ENCODE data around the gene ACTR1B. TPM values are rescaled to one million over a fixed set of nuclear protein-coding genes. Genes with fewer than 3 reads are reported as not detected.

The ACTR1B gene
- 40.7 TPM for total RNA-seq

DNA sequence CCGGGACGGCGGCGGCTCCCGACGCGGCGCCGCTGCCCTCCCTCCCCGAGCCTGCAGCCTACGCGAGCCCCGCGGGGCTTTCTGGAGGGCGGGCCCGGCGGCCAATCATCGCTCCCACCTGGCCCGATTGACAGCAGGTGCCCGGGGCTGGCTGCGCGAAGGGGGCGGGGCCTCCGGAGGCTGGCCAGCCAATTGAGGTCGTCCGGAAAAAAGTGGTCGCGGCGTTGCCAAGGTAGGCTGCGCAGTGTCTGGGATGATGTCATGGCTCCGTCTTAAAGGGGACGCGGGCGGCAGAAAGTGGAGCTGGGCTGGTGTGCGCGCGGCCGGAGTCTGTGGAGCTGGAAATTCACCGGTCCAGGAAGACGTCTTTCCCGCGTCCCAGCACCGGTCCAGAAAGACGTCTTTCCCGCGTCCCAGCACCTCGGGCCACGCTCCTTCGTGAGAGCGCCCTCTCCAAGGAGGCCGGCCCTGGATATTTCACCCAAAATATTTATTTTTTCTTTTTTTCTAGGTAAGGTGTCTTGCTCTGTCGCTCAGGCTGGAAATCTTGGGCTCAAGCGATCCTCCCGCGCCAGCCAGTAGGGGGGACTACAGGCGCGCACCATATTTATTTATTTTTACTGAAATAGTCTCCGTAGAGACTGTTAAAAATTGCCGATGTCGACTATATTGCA lies at the start of gene ACTR1B:
Gene ACTR1B (minus strand): TSS at position 83 of the 674 bp plus-strand sequence. CDS start 154 bp downstream, outside the sequence.

DNA sequence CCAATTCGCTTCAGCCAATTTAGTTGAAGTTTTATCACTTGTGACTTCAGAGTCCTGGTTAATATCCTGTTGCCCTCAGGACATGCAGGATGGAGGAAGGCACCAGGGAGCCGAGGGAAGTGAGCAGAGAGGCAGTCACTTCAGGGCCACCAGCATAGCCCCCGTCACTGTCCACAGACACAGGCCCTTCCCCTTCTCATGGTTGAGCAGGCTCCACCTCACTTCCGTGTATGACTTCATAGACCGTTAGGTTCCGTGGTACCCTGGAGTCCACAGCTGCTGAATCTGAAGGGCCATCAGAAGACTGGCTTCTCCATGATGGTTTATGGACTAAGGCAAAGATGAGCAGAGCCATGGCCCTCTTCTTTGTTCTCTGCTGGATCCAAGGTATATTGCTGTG lies 5.6 kb upstream of the ACTR1B start, which contains the start of gene C2orf92:
Gene C2orf92 (plus strand): TSS at position 266 of the 400 bp plus-strand sequence. CDS start 76 bp downstream, at position 342.

GRCh38 chr2:97645695-97646629 lies 17.9 kb downstream of the ACTR1B start, which contains the start of gene COX5B:
Gene COX5B (plus strand): TSS chr2:97646062. CDS start chr2:97646087, 25 bp downstream.

Small RNA genes lying within 50 kb of the gene (small RNA-seq; reads per million reads assigned to genes)
- gene RNU4-8P (ENCODE audit: low replicate concordance) = 0.73 reads per million, percentile 61 among the genes with 10 or more reads in this experiment

Other genes with a start within 250 kb of the ACTR1B start
- gene ANKRD36B, start 74.2 kb downstream of the ACTR1B start, total RNA-seq = 604 TPM
- 142 TPM for gene COX5B, start 18.0 kb downstream of the ACTR1B start, total RNA-seq
- gene C2orf92, start 5.7 kb upstream of the ACTR1B start, total RNA-seq = 11.3 TPM
- gene ZAP70, start 49.5 kb upstream of the ACTR1B start, total RNA-seq = 1.9 TPM

Measured in parietal lobe (tissue), 2 donors.